ENCODE data around the gene CDC25A.

DNA sequence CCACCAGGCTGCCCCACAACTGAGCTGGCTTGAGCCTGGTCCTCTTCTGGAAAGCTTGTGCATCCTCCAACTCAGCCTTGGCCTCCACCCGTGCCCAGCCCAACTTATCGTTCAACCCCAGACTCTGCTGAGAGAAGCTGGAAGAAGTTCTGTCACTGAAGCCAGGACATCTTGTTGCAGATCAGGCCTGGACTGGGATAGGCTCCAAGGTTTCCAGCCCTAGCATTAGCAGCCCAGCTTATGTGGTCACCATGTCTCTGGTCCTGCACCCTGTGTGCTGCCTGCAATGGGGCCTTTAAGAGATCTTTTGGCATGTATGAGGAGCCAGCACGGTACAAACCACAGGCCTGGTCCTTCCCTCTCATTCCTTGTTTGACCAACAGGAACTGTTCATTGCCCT lies 19.9 kb upstream of the CDC25A start:
- TF ChIP-seq, protein P1, sequence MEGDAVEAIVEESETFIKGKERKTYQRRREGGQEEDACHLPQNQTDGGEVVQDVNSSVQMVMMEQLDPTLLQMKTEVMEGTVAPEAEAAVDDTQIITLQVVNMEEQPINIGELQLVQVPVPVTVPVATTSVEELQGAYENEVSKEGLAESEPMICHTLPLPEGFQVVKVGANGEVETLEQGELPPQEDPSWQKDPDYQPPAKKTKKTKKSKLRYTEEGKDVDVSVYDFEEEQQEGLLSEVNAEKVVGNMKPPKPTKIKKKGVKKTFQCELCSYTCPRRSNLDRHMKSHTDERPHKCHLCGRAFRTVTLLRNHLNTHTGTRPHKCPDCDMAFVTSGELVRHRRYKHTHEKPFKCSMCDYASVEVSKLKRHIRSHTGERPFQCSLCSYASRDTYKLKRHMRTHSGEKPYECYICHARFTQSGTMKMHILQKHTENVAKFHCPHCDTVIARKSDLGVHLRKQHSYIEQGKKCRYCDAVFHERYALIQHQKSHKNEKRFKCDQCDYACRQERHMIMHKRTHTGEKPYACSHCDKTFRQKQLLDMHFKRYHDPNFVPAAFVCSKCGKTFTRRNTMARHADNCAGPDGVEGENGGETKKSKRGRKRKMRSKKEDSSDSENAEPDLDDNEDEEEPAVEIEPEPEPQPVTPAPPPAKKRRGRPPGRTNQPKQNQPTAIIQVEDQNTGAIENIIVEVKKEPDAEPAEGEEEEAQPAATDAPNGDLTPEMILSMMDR (IDR thresholded peaks at IDR 0.05), result no peak
- TF ChIP-seq EZH2 (IDR thresholded peaks at IDR 0.05) (no peak), EZH2phosphoT487 (IDR thresholded peaks at IDR 0.05) (no peak)

Measured in neural progenitor cell (in vitro differentiated cells).